T-helper 17 cell (primary cell): ENCODE data around the gene CPNE9. TPM values are rescaled to one million over a fixed set of nuclear protein-coding genes. Genes with fewer than 3 reads are reported as not detected.

Source experiments
- ATAC-seq: fragments of 150-1000 bp; cut with Tn5 transposase; 2 replicates; pipeline ENCODE4 v1.10.0; 2021; ENCODE audit warnings: mild to moderate bottlenecking, moderate library complexity
- DNase-seq, 3 donors: peaks; one replicate each; pipeline versions ENCODE4 v3.0.0 to v3.0.0-alpha.2; 2020 to 2021
- H3K9me3 ChIP-seq: one replicate; pipeline ENCODE4 v1.7.0; 2013; ENCODE audit warnings: low read length, mild to moderate bottlenecking; ENCODE audit not compliant: control insufficient read depth, poor library complexity, severe bottlenecking
- H3K27ac Mint-ChIP-seq: one replicate; pipeline ENCODE4 v1.8.0; 2022; ENCODE audit warnings: mild to moderate bottlenecking, moderate library complexity, mixed read lengths
- H3K27me3 Mint-ChIP-seq: one replicate; pipeline ENCODE4 v1.8.0; 2022; ENCODE audit warnings: mixed read lengths
- H3K36me3 Mint-ChIP-seq: one replicate; pipeline ENCODE4 v1.8.0; 2022; ENCODE audit warnings: low read depth, mixed read lengths
- H3K4me1 Mint-ChIP-seq: one replicate; pipeline ENCODE4 v1.8.0; 2022; ENCODE audit warnings: mild to moderate bottlenecking, mixed read lengths
- H3K4me3 Mint-ChIP-seq: one replicate; pipeline ENCODE4 v1.8.0; 2022; ENCODE audit warnings: mild to moderate bottlenecking, moderate library complexity, mixed read lengths
- total RNA-seq, 4 donors: library from RNA in 2 of 4; stranded (reverse) in 2 of 4; gene quantifications; one replicate each; pipeline ENCODE4 v1.2.3 and lab custom pipeline; 2022 to 2026

Gene CPNE9
- total RNA-seq, 2 donors from 2014 or later = not detected

- Mint-ChIP-seq H3K4me3 (no peak overlapping the region), H3K4me1 (peaks cover 4% of the 10 kb centered on the region)
Measured at GRCh38 chr3:9679476-9680080, 24.1 kb upstream of the CPNE9 start.

GRCh38 chr3:9681011-9681722 lies 22.5 kb upstream of the CPNE9 start:
- no peak for DNase-seq
- no peak overlapping the region for H3K27ac Mint-ChIP-seq
- peaks cover 21% of the 10 kb centered on the region for H3K36me3 Mint-ChIP-seq
- H3K27me3 Mint-ChIP-seq = no peaks in the 10 kb centered on the region
- peak overlapping the region; percentile 41 for H3K4me3 Mint-ChIP-seq
- ATAC-seq = no peak
- H3K4me1 Mint-ChIP-seq = peaks cover 6% of the 10 kb centered on the region
- no peaks in the 10 kb centered on the region for H3K9me3 ChIP-seq

More at GRCh38 chr3:9679476-9680080, 24.1 kb upstream of the CPNE9 start:
- Mint-ChIP-seq H3K36me3 (peaks cover 16% of the 10 kb centered on the region), H3K27ac (peak overlapping the region; percentile 74), H3K27me3 (no peaks in the 10 kb centered on the region)
- no peak for ATAC-seq
- DNase-seq = no peak
- H3K9me3 ChIP-seq = no peaks in the 10 kb centered on the region

GRCh38 chr3:9681723-9682081 lies 21.9 kb upstream of the CPNE9 start:
- H3K36me3 Mint-ChIP-seq = peaks cover 19% of the 10 kb centered on the region
- no peak overlapping the region for H3K27ac Mint-ChIP-seq
- no peak for DNase-seq
- H3K27me3 Mint-ChIP-seq = no peaks in the 10 kb centered on the region
- peaks cover 6% of the 10 kb centered on the region for H3K4me1 Mint-ChIP-seq
- no peaks in the 10 kb centered on the region for H3K9me3 ChIP-seq
- no peak for ATAC-seq
- no peak overlapping the region for H3K4me3 Mint-ChIP-seq

GRCh38 chr3:9682096-9682495 lies 21.5 kb upstream of the CPNE9 start:
- no peak for ATAC-seq

GRCh38 chr3:9683426-9683825 lies 20.2 kb upstream of the CPNE9 start:
- Mint-ChIP-seq H3K4me3 (no peak overlapping the region), H3K27me3 (no peaks in the 10 kb centered on the region), H3K4me1 (peaks cover 6% of the 10 kb centered on the region), H3K36me3 (peaks cover 18% of the 10 kb centered on the region), H3K27ac (no peak overlapping the region)
- ATAC-seq (no peak), DNase-seq (no peak)
- no peaks in the 10 kb centered on the region for H3K9me3 ChIP-seq

More at GRCh38 chr3:9682096-9682495, 21.5 kb upstream of the CPNE9 start:
- peaks cover 19% of the 10 kb centered on the region for H3K36me3 Mint-ChIP-seq
- no peak overlapping the region for H3K4me3 Mint-ChIP-seq
- H3K4me1 Mint-ChIP-seq = peaks cover 6% of the 10 kb centered on the region
- H3K9me3 ChIP-seq = no peaks in the 10 kb centered on the region
- DNase-seq = no peak
- H3K27me3 Mint-ChIP-seq = no peaks in the 10 kb centered on the region
- no peak overlapping the region for H3K27ac Mint-ChIP-seq

GRCh38 chr3:9685216-9686049 lies 18.2 kb upstream of the CPNE9 start:
- Mint-ChIP-seq H3K4me3 (no peak overlapping the region), H3K4me1 (peaks cover 6% of the 10 kb centered on the region), H3K36me3 (peaks cover 9% of the 10 kb centered on the region), H3K27ac (no peak overlapping the region), H3K27me3 (no peaks in the 10 kb centered on the region)
- DNase-seq (no peak), ATAC-seq (no peak)
- H3K9me3 ChIP-seq = no peaks in the 10 kb centered on the region

- Mint-ChIP-seq H3K4me3 (no peak overlapping the region), H3K27ac (no peak overlapping the region), H3K36me3 (peaks cover 9% of the 10 kb centered on the region)
Measured at GRCh38 chr3:9686050-9686550, 17.5 kb upstream of the CPNE9 start.

GRCh38 chr3:9686703-9687102 lies 16.9 kb upstream of the CPNE9 start:
- peaks cover 2% of the 10 kb centered on the region for H3K4me1 Mint-ChIP-seq
- no peak for ATAC-seq
- H3K36me3 Mint-ChIP-seq = peaks cover 9% of the 10 kb centered on the region
- no peaks in the 10 kb centered on the region for H3K27me3 Mint-ChIP-seq
- DNase-seq = no peak
- no peak overlapping the region for H3K4me3 Mint-ChIP-seq
- H3K9me3 ChIP-seq = no peaks in the 10 kb centered on the region
- no peak overlapping the region for H3K27ac Mint-ChIP-seq

More at GRCh38 chr3:9686050-9686550, 17.5 kb upstream of the CPNE9 start:
- peaks cover 4% of the 10 kb centered on the region for H3K4me1 Mint-ChIP-seq
- H3K9me3 ChIP-seq = no peaks in the 10 kb centered on the region
- DNase-seq = no peak
- no peaks in the 10 kb centered on the region for H3K27me3 Mint-ChIP-seq
- no peak for ATAC-seq

GRCh38 chr3:9687514-9687913 lies 16.1 kb upstream of the CPNE9 start:
- ATAC-seq (no peak), DNase-seq (no peak)
- H3K27ac Mint-ChIP-seq = no peak overlapping the region
- H3K27me3 Mint-ChIP-seq = no peaks in the 10 kb centered on the region
- no peak overlapping the region for H3K4me3 Mint-ChIP-seq
- peaks cover 9% of the 10 kb centered on the region for H3K36me3 Mint-ChIP-seq
- H3K9me3 ChIP-seq = no peaks in the 10 kb centered on the region
- peaks cover 2% of the 10 kb centered on the region for H3K4me1 Mint-ChIP-seq

- Mint-ChIP-seq H3K27me3 (no peaks in the 10 kb centered on the region), H3K27ac (no peak overlapping the region), H3K4me1 (peaks cover 2% of the 10 kb centered on the region), H3K4me3 (no peak overlapping the region), H3K36me3 (peaks cover 11% of the 10 kb centered on the region)
- no peaks in the 10 kb centered on the region for H3K9me3 ChIP-seq
- ATAC-seq (no peak), DNase-seq (no peak)
Measured at GRCh38 chr3:9688961-9689360, 14.7 kb upstream of the CPNE9 start.

- DNase-seq (no peak), ATAC-seq (no peak)
- H3K4me3 Mint-ChIP-seq = no peak overlapping the region
- H3K27me3 Mint-ChIP-seq = no peaks in the 10 kb centered on the region
- peaks cover 15% of the 10 kb centered on the region for H3K36me3 Mint-ChIP-seq
- H3K9me3 ChIP-seq = no peaks in the 10 kb centered on the region
- H3K27ac Mint-ChIP-seq = no peak overlapping the region
- H3K4me1 Mint-ChIP-seq = peaks cover 2% of the 10 kb centered on the region
Measured at GRCh38 chr3:9689757-9690156, 13.9 kb upstream of the CPNE9 start.

- DNase-seq (no peak), ATAC-seq (peak; percentile 35)
- H3K36me3 Mint-ChIP-seq = peaks cover 12% of the 10 kb centered on the region
- H3K4me3 Mint-ChIP-seq = no peak overlapping the region
- no peak overlapping the region for H3K27ac Mint-ChIP-seq
- no peaks in the 10 kb centered on the region for H3K9me3 ChIP-seq
- H3K4me1 Mint-ChIP-seq = peaks cover under 1% of the 10 kb centered on the region
- H3K27me3 Mint-ChIP-seq = no peaks in the 10 kb centered on the region
Measured at GRCh38 chr3:9690451-9691450, 12.9 kb upstream of the CPNE9 start.
